H9 (cell line): Measurements from ENCODE around the gene HK2. TPM values are rescaled to one million over a fixed set of nuclear protein-coding genes. Genes with fewer than 3 reads are reported as not detected.

Experiments used
- DNase-seq: peaks from one replicate; pipeline ENCODE4 v3.0.0-alpha.2; 2017
- H2AFZ ChIP-seq: one replicate; pipeline ENCODE4 v1.6.1; 2013; ENCODE audit warnings: mild to moderate bottlenecking, low read length, control low read depth, moderate library complexity
- H2AK5ac ChIP-seq: 2 replicates; pipeline ENCODE4 v1.6.1; 2013; ENCODE audit warnings: low read length, control low read depth, mixed read lengths; ENCODE audit not compliant: insufficient read length
- H2BK120ac ChIP-seq: one replicate; pipeline ENCODE4 v1.6.1; 2013; ENCODE audit warnings: low read depth, mild to moderate bottlenecking, low read length, control low read depth, inconsistent platforms; ENCODE audit not compliant: poor library complexity, severe bottlenecking
- H2BK12ac ChIP-seq: 2 replicates; pipeline ENCODE4 v1.6.1; 2013; ENCODE audit warnings: low read length, control low read depth, mixed read lengths, low read depth; ENCODE audit not compliant: insufficient read length
- H2BK15ac ChIP-seq: 2 replicates; pipeline ENCODE4 v1.6.1; 2013; ENCODE audit warnings: low read depth, low read length, control low read depth
- H2BK20ac ChIP-seq: one replicate; pipeline ENCODE4 v1.6.1; 2013; ENCODE audit warnings: low read depth, mild to moderate bottlenecking, low read length, control low read depth, inconsistent platforms; ENCODE audit not compliant: poor library complexity, severe bottlenecking
- H2BK5ac ChIP-seq: 2 replicates; pipeline ENCODE4 v1.6.1; 2013; ENCODE audit warnings: low read length, control low read depth, mixed read lengths; ENCODE audit not compliant: insufficient read length
- H3K14ac ChIP-seq: 2 replicates; pipeline ENCODE4 v1.6.1; 2013; ENCODE audit warnings: low read length, control low read depth; ENCODE audit not compliant: insufficient read depth
- H3K18ac ChIP-seq: 2 replicates; pipeline ENCODE4 v1.6.1; 2013; ENCODE audit warnings: low read depth, mild to moderate bottlenecking, mixed read lengths, low read length, control low read depth; ENCODE audit not compliant: insufficient read length
- H3K23ac ChIP-seq: 2 replicates; pipeline ENCODE4 v1.6.1; 2013; ENCODE audit warnings: low read length, control low read depth, mixed read lengths, low read depth; ENCODE audit not compliant: insufficient read length
- H3K23me2 ChIP-seq: 2 replicates; pipeline ENCODE4 v1.6.1; 2013; ENCODE audit warnings: low read depth, mild to moderate bottlenecking, mixed read lengths, low read length, control low read depth; ENCODE audit not compliant: insufficient read length, poor library complexity, severe bottlenecking
- H3K27ac ChIP-seq: 2 replicates; pipeline ENCODE4 v1.5.1; 2013; ENCODE audit warnings: low read length, control low read depth, mixed read lengths, low read depth; ENCODE audit not compliant: insufficient read length
- H3K27me3 ChIP-seq: 2 replicates; pipeline ENCODE4 v1.6.1; 2013; ENCODE audit warnings: low read length, control low read depth, inconsistent platforms; ENCODE audit not compliant: insufficient read depth
- H3K4ac ChIP-seq: 2 replicates; pipeline ENCODE4 v1.6.1; 2013; ENCODE audit warnings: low read depth, mild to moderate bottlenecking, control low read depth, inconsistent platforms, low read length, moderate library complexity
- H3K4me1 ChIP-seq: 2 replicates; pipeline ENCODE4 v1.6.1; 2013; ENCODE audit warnings: low read length, control low read depth, inconsistent platforms; ENCODE audit not compliant: insufficient read depth
- H3K4me2 ChIP-seq: 2 replicates; pipeline ENCODE4 v1.6.1; 2013; ENCODE audit warnings: low read length, control low read depth, mixed read lengths; ENCODE audit not compliant: insufficient read length, insufficient read depth
- H3K56ac ChIP-seq: 2 replicates; pipeline ENCODE4 v1.6.1; 2013; ENCODE audit warnings: low read depth, mild to moderate bottlenecking, mixed read lengths, low read length, control low read depth; ENCODE audit not compliant: insufficient read length
- H3K79me1 ChIP-seq: 2 replicates; pipeline ENCODE4 v1.6.1; 2013; ENCODE audit warnings: low read depth, mild to moderate bottlenecking, moderate library complexity, low read length, control low read depth, inconsistent platforms; ENCODE audit not compliant: insufficient read depth, poor library complexity, severe bottlenecking
- H3K79me2 ChIP-seq: 2 replicates; pipeline ENCODE4 v1.6.1; 2013; ENCODE audit warnings: low read length, control low read depth, inconsistent platforms; ENCODE audit not compliant: insufficient read depth
- H3K9ac ChIP-seq: 2 replicates; pipeline ENCODE4 v1.6.1; 2013; ENCODE audit warnings: low read length, control low read depth, mixed read lengths; ENCODE audit not compliant: insufficient read length; ENCODE audit errors: extremely low read depth
- H3K9me3 ChIP-seq: one replicate; pipeline ENCODE4 v1.6.1; 2013; ENCODE audit warnings: low read depth, low read length, inconsistent platforms; ENCODE audit not compliant: control insufficient read depth
- H3T11ph ChIP-seq: one replicate; pipeline ENCODE4 v1.6.1; 2013; ENCODE audit warnings: mild to moderate bottlenecking, low read length, control low read depth, inconsistent platforms
- H4K20me1 ChIP-seq: one replicate; pipeline ENCODE4 v1.6.1; 2013; ENCODE audit not compliant: control insufficient read depth, insufficient read length, insufficient read depth
- H4K5ac ChIP-seq: 2 replicates; pipeline ENCODE4 v1.6.1; 2013; ENCODE audit warnings: low read depth, mild to moderate bottlenecking, mixed read lengths, low read length, control low read depth; ENCODE audit not compliant: insufficient read length
- H4K8ac ChIP-seq: replicated peaks from 2 replicates; pipeline ENCODE4 v1.6.1; 2013; ENCODE audit warnings: low read length, control low read depth, mixed read lengths, low read depth; ENCODE audit not compliant: insufficient read length
- H4K91ac ChIP-seq: 2 replicates; pipeline ENCODE4 v1.6.1; 2013; ENCODE audit warnings: low read depth, mild to moderate bottlenecking, moderate library complexity, mixed read lengths, low read length, control low read depth; ENCODE audit not compliant: insufficient read length
- H3K27ac Mint-ChIP-seq, 3 experiments: 2 replicates in 2 of 3; 3 replicates in 1 of 3; pipeline ENCODE4 v1.8.0; 2020 to 2021; ENCODE audit warnings: mixed read lengths in 3 of 3, mild to moderate bottlenecking in 1 of 3, moderate library complexity in 1 of 3
- H3K27me3 Mint-ChIP-seq: 2 replicates; pipeline ENCODE4 v1.8.0; 2021; ENCODE audit warnings: low read depth, mild to moderate bottlenecking, moderate library complexity, mixed read lengths
- H3K36me3 Mint-ChIP-seq, 3 experiments: 2 replicates in 2 of 3; 3 replicates in 1 of 3; pipeline ENCODE4 v1.8.0; 2020 to 2021; ENCODE audit warnings: low read depth in 3 of 3, mixed read lengths in 3 of 3; ENCODE audit not compliant: insufficient read depth in 1 of 3
- H3K4me1 Mint-ChIP-seq, 2 experiments: 2 replicates each; pipeline ENCODE4 v1.8.0; 2020; ENCODE audit warnings: mixed read lengths in 2 of 2
- H3K4me3 Mint-ChIP-seq, 2 experiments: 2 replicates in 1 of 2; 3 replicates in 1 of 2; pipeline ENCODE4 v1.8.0; 2020 to 2021; ENCODE audit warnings: mild to moderate bottlenecking in 2 of 2, mixed read lengths in 2 of 2, moderate library complexity in 1 of 2
- H3K9me3 Mint-ChIP-seq, 2 experiments: 2 replicates in 1 of 2; 3 replicates in 1 of 2; pipeline ENCODE4 v1.8.0; 2020; ENCODE audit warnings: mild to moderate bottlenecking in 2 of 2, mixed read lengths in 2 of 2, moderate library complexity in 1 of 2
- CTCF ChIP-seq: fragments of 200-600 bp; sonication (generic); conservative IDR thresholded peaks from 3 replicates; pipeline ENCODE4 v1.8.0; 2021; ENCODE audit warnings: antibody characterized with exemption, mild to moderate bottlenecking
- WGBS: extraction: QIAGEN DNeasy Blood & Tissue Kit; methylation state at CpG from one replicate; pipeline ENCODE4 v1.1.7; 2013; ENCODE audit warnings: missing lambda C conversion rate, low lambda C conversion rate, mixed read lengths; ENCODE audit not compliant: insufficient read length; ENCODE audit errors: extremely low coverage; 5-methylcytosine and 5-hydroxymethylcytosine counted together
- total RNA-seq: library from RNA; stranded (reverse); gene quantifications from 2 replicates; pipeline ENCODE4 v1.2.1, GENCODE V29; 2021

The HK2 gene
- total RNA-seq, 1 experiment from 2014 or later, result 54.3 TPM

DNA sequence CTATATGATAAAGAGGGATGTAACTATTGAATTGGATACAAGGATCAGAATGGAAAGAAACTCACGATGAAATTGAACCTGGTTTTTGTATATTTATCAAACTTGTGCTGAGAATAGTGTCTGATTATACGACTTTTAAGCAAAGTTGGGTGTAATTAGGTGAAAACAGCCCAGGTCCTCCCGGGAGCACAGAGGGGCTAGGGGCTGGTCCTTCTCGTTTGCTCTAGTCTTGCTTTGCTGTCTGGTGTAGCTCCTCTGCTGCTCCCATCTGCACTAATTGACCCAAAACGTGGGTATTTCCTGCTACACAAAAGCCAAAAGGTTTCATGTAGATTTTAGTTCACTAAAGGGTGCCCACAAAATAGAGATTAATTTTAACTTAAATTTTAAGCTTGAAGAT, 58.7 kb downstream of the HK2 start:
- peaks cover 55 to 85% (median 73%) of the 10 kb centered on the region in 3 experiments for H3K36me3 Mint-ChIP-seq

More for the DNA sequence above, 58.7 kb downstream of the HK2 start:
- Histone ChIP-seq H2AK5ac (no peak overlapping the region), H3K14ac (no peak overlapping the region), H3K4ac (no peak overlapping the region), H2BK12ac (no peak overlapping the region), H4K91ac (no peak overlapping the region), H4K8ac (no peak overlapping the region), H3K23me2 (no peaks in the 10 kb centered on the region), H2BK15ac (no peak overlapping the region), H3K23ac (no peak overlapping the region), H4K5ac (no peak overlapping the region), H2BK120ac (no peak overlapping the region), H3K27me3 (no peaks in the 10 kb centered on the region), H3K27ac (no peak overlapping the region), H4K20me1 (no peaks in the 10 kb centered on the region), H3K79me1 (no peaks in the 10 kb centered on the region), H2BK5ac (no peak overlapping the region), H3K4me1 (no peaks in the 10 kb centered on the region), H3K56ac (no peak overlapping the region), H3K9me3 (no peaks in the 10 kb centered on the region), H2BK20ac (no peak overlapping the region), H3K79me2 (no peaks in the 10 kb centered on the region), H3K9ac (no peak overlapping the region), H2AFZ (no peak overlapping the region), H3K18ac (no peak overlapping the region), H3T11ph (no peak overlapping the region), H3K4me2 (no peak overlapping the region)
- no peak for DNase-seq
- TF ChIP-seq CTCF, result no peak
- H3K27ac Mint-ChIP-seq, result no peak overlapping the region
- H3K4me1 Mint-ChIP-seq, result peaks cover 21% of the 10 kb centered on the region in 2 experiments
- H3K4me3 Mint-ChIP-seq, result no peak overlapping the region
- H3K9me3 Mint-ChIP-seq, result peaks cover 0 to 5% of the 10 kb centered on the region in 2 experiments; a peak in 3 of 5 replicates
- no peaks in the 10 kb centered on the region for H3K27me3 Mint-ChIP-seq
- no CpG with 5 or more reads among the region's 5 CpGs for WGBS
